Caco-2 (cell line): ENCODE measurements around the gene DLG2. TPM values are rescaled to one million over a fixed set of nuclear protein-coding genes. Genes with fewer than 3 reads are reported as not detected.
A peak's percentile ranks its signal among the peaks of the same experiment; 100 is the strongest.
"Not testable (repeated sequence)": the region's sequence is repeated elsewhere in the genome, so short reads cannot be mapped to it uniquely, and the experiment has no call there.

ENCODE experiments used
- BruUV-seq: library from RNA; stranded (reverse); fragments of 400-500 nt; replicated peaks from 2 replicates; lab custom pipeline; 2021; lab: Mats Ljungman, UMichigan
- CTCF ChIA-PET: fragments of 300-600 bp; sonication (Branson Sonifier 250); formaldehyde crosslinking; loops from one replicate; lab custom pipeline; 2022; ENCODE audit warnings: antibody characterized with exemption; lab: Charles Lee
- POLR2A ChIA-PET: fragments of 300-600 bp; sonication (Branson Sonifier 250); formaldehyde crosslinking; loops from one replicate; lab custom pipeline; 2022; ENCODE audit warnings: antibody characterized with exemption; lab: Charles Lee
- DNase-seq, 2 experiments: peaks; one replicate each; pipeline versions ENCODE4 v3.0.0 to v3.0.0-alpha.2; 2020 to 2022
- H3K27me3 ChIP-seq: replicated peaks from 2 replicates; pipeline ENCODE4 v1.6.0; 2011; ENCODE audit warnings: low read length; ENCODE audit not compliant: control insufficient read depth, insufficient read depth
- H3K36me3 ChIP-seq: 2 replicates; pipeline ENCODE4 v1.5.1; 2011; ENCODE audit warnings: low read length; ENCODE audit not compliant: control insufficient read depth, insufficient read depth
- H3K4me1 ChIP-seq: fragments of 250-450 bp; sonication (Bioruptor Pico); 2 replicates; pipeline ENCODE4 v1.5.1; 2020; ENCODE audit warnings: mild to moderate bottlenecking
- H3K4me3 ChIP-seq: 2 replicates; pipeline ENCODE4 v1.5.1; 2011; ENCODE audit warnings: low read depth, mild to moderate bottlenecking, control low read depth, low read length
- H3K9me3 ChIP-seq: fragments of 250-450 bp; sonication (Bioruptor Pico); 2 replicates; pipeline ENCODE4 v1.5.1; 2020; ENCODE audit warnings: mild to moderate bottlenecking, moderate library complexity
- H3K27ac Mint-ChIP-seq: one replicate; pipeline ENCODE4 v1.8.0; 2022; ENCODE audit warnings: mixed read lengths; ENCODE audit not compliant: unreplicated experiment
- H3K27me3 Mint-ChIP-seq: one replicate; pipeline ENCODE4 v1.8.0; 2022; ENCODE audit warnings: mixed read lengths; ENCODE audit not compliant: insufficient read depth, unreplicated experiment
- H3K36me3 Mint-ChIP-seq: one replicate; pipeline ENCODE4 v1.8.0; 2022; ENCODE audit warnings: mild to moderate bottlenecking, mixed read lengths; ENCODE audit not compliant: insufficient read depth, unreplicated experiment
- H3K4me1 Mint-ChIP-seq: one replicate; pipeline ENCODE4 v1.8.0; 2022; ENCODE audit warnings: low read depth, mixed read lengths; ENCODE audit not compliant: unreplicated experiment
- H3K4me3 Mint-ChIP-seq: one replicate; pipeline ENCODE4 v1.8.0; 2022; ENCODE audit warnings: mild to moderate bottlenecking, moderate library complexity, mixed read lengths; ENCODE audit not compliant: unreplicated experiment
- H3K9me3 Mint-ChIP-seq: one replicate; pipeline ENCODE4 v1.8.0; 2022; ENCODE audit warnings: mixed read lengths; ENCODE audit not compliant: unreplicated experiment
- CTCF ChIP-seq, 2 experiments: fragments of 200-600 bp in 1 of 2; IDR thresholded peaks; 1 replicate in 1 of 2; 2 replicates in 1 of 2; pipeline versions ENCODE4 v1.5.1 to v1.8.0; 2011 to 2022; ENCODE audit warnings: antibody characterized with exemption in 1 of 2, control low read depth in 1 of 2, inconsistent platforms in 1 of 2, low read depth in 1 of 2, low read length in 1 of 2, mild to moderate bottlenecking in 1 of 2, moderate library complexity in 1 of 2; ENCODE audit not compliant: insufficient read depth in 1 of 2, severe bottlenecking in 1 of 2, unreplicated experiment in 1 of 2
- intact Hi-C: fragments of 100-400 bp; cut with micrococcal nuclease; formaldehyde crosslinking; loops from one replicate; pipeline ENCODE4 v1.10.0; 2022; ENCODE audit not compliant: unreplicated experiment
- total RNA-seq: library from RNA; stranded (reverse); gene quantifications from 2 replicates; pipeline ENCODE4 v1.2.3, GENCODE V29; 2022

Gene DLG2
- total RNA-seq, 1 experiment from 2014 or later = 21.6 TPM

- ChIA-PET POLR2A (no interaction called here), CTCF (interaction anchor here (0.7 kb wide), 1 partner anchor 100 kb away, joined by 3 read pairs; no protein-coding TSS in a partner anchor)
- Mint-ChIP-seq H3K4me3 (no peak overlapping the region), H3K9me3 (no peaks in the 10 kb centered on the region), H3K36me3 (no peaks in the 10 kb centered on the region), H3K27me3 (peaks cover 11% of the 10 kb centered on the region), H3K27ac (no peak overlapping the region), H3K4me1 (no peaks in the 10 kb centered on the region)
- no peak for DNase-seq
- peak; percentile 16 to 29 for TF ChIP-seq CTCF (IDR thresholded peaks at IDR 0.05; ENCODE audit: insufficient read depth in 1 of 2, low read depth in 1 of 2, low read length in 1 of 2, severe bottlenecking in 1 of 2, unreplicated experiment in 1 of 2)
- H3K4me1 ChIP-seq = no peaks in the 10 kb centered on the region
- H3K27me3 ChIP-seq = no peaks in the 10 kb centered on the region
- H3K36me3 ChIP-seq = no peaks in the 10 kb centered on the region
- intact Hi-C loops = no loop called here
- H3K9me3 ChIP-seq = no peaks in the 10 kb centered on the region
- BruUV-seq = no TSS peak
- H3K4me3 ChIP-seq = no peak overlapping the region
Observed at GRCh38 chr11:83736684-83737083, 1890.5 kb downstream of the DLG2 start.

GRCh38 chr11:83734120-83734519 is 1893.0 kb downstream of the DLG2 start:
- Histone ChIP-seq H3K4me1 (no peaks in the 10 kb centered on the region), H3K9me3 (no peaks in the 10 kb centered on the region), H3K4me3 (no peak overlapping the region), H3K36me3 (no peaks in the 10 kb centered on the region), H3K27me3 (no peaks in the 10 kb centered on the region)
- BruUV-seq = no TSS peak
- TF ChIP-seq CTCF (IDR thresholded peaks at IDR 0.05; ENCODE audit: insufficient read depth in 1 of 2, low read depth in 1 of 2, low read length in 1 of 2, severe bottlenecking in 1 of 2, unreplicated experiment in 1 of 2) = no peak
- Mint-ChIP-seq H3K27ac (no peak overlapping the region), H3K9me3 (no peaks in the 10 kb centered on the region), H3K4me1 (no peaks in the 10 kb centered on the region), H3K36me3 (no peaks in the 10 kb centered on the region), H3K27me3 (peaks cover 5% of the 10 kb centered on the region), H3K4me3 (no peak overlapping the region)
- ChIA-PET CTCF (no interaction called here), POLR2A (no interaction called here)
- DNase-seq = no peak
- intact Hi-C loops = no loop called here

- H3K27ac Mint-ChIP-seq, intact Hi-C loops, H3K4me3 Mint-ChIP-seq, H3K27me3 Mint-ChIP-seq, BruUV-seq, POLR2A ChIA-PET, H3K9me3 ChIP-seq, H3K27me3 ChIP-seq, H3K9me3 Mint-ChIP-seq, H3K36me3 ChIP-seq, H3K4me1 ChIP-seq, H3K4me3 ChIP-seq, H3K36me3 Mint-ChIP-seq, CTCF ChIA-PET, DNase-seq: not testable (repeated sequence)
- peaks cover 15% of the 10 kb centered on the region for H3K4me1 Mint-ChIP-seq
Observed at GRCh38 chr11:83731288-83731687, 1895.9 kb downstream of the DLG2 start.

GRCh38 chr11:83728281-83728680 is 1898.9 kb downstream of the DLG2 start:
- H3K36me3 ChIP-seq = no peaks in the 10 kb centered on the region
- Mint-ChIP-seq H3K4me1 (peaks cover 27% of the 10 kb centered on the region), H3K27ac (no peak overlapping the region), H3K36me3 (peaks cover 12% of the 10 kb centered on the region), H3K4me3 (no peak overlapping the region), H3K27me3 (no peaks in the 10 kb centered on the region), H3K9me3 (no peaks in the 10 kb centered on the region)
- no peak overlapping the region for H3K4me3 ChIP-seq
- H3K27me3 ChIP-seq = no peaks in the 10 kb centered on the region
- intact Hi-C loops = no loop called here
- no peaks in the 10 kb centered on the region for H3K9me3 ChIP-seq
- BruUV-seq = no TSS peak
- DNase-seq = no peak
- ChIA-PET CTCF (no interaction called here), POLR2A (no interaction called here)
- peaks cover 26% of the 10 kb centered on the region for H3K4me1 ChIP-seq
- no peak for TF ChIP-seq CTCF (IDR thresholded peaks at IDR 0.05; ENCODE audit: insufficient read depth in 1 of 2, low read depth in 1 of 2, low read length in 1 of 2, severe bottlenecking in 1 of 2, unreplicated experiment in 1 of 2)
